ENCODE results near the gene UGCG.
"Not testable (repeated sequence)": the region's sequence is repeated elsewhere in the genome, so short reads cannot be mapped to it uniquely, and the experiment has no call there.

Gene UGCG

DNA sequence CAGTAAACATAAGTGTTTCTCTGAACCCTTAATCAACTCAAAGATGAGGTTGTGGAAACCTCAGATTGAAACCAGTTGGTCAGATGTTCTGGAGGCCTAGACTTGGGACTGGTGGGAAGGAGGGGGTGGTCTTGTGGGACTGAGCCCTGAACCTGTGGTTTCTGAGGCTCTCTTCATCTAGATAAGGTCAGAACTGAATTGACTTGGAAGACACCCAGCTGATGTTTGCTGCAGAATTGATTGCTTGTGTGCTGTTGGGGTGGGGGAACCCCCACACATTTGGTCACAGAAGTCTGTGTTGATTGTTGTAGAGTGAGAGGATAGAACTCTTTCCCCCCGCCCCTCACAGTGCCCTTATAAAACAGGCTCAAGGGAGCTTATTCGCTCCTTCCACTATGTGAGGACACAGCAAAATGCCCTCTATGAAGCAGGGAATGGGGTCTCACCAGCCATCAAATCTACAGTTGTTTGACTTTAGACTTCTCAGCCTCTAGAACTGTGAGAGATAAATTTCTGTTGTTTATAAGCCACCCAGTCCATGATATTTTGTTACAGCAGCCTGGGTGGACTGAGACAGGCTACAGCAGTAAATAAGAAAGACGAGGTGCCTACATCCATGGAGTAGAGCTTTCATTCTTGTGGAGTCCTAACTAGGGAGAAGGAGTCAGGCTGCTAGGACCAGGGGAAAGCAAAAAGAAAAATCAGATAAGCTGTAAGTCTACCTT is 25.7 kb upstream of the UGCG start:
- H3K27ac ChIP-seq (ENCODE audit: insufficient read depth, low read length, poor library complexity, severe bottlenecking): no peak overlapping the region
- H3K9me3 ChIP-seq (ENCODE audit: control insufficient read depth, low read length): no peaks in the 10 kb centered on the region
- no peaks in the 10 kb centered on the region for H3K36me3 ChIP-seq (ENCODE audit: control insufficient read depth, insufficient read depth, low read length)
- H3K27me3 ChIP-seq (replicated peaks; ENCODE audit: control insufficient read depth, insufficient read depth, low read length, poor library complexity, severe bottlenecking): no peaks in the 10 kb centered on the region
- DNase-seq: no peak
- H3K4me3 ChIP-seq (ENCODE audit: insufficient read depth, low read depth, low read length, poor library complexity, severe bottlenecking): no peak overlapping the region
- H3K4me1 ChIP-seq (ENCODE audit: control insufficient read depth, insufficient read depth, low read length, poor library complexity, severe bottlenecking): no peaks in the 10 kb centered on the region

GRCh38 chr9:111871499-111871855 is 25.1 kb upstream of the UGCG start:
- H3K27ac ChIP-seq (ENCODE audit: insufficient read depth, low read length, poor library complexity, severe bottlenecking): no peak overlapping the region
- no peaks in the 10 kb centered on the region for H3K9me3 ChIP-seq (ENCODE audit: control insufficient read depth, low read length)
- H3K4me3 ChIP-seq (ENCODE audit: insufficient read depth, low read depth, low read length, poor library complexity, severe bottlenecking): no peak overlapping the region
- no peaks in the 10 kb centered on the region for H3K4me1 ChIP-seq (ENCODE audit: control insufficient read depth, insufficient read depth, low read length, poor library complexity, severe bottlenecking)
- DNase-seq: no peak
- no peaks in the 10 kb centered on the region for H3K27me3 ChIP-seq (replicated peaks; ENCODE audit: control insufficient read depth, insufficient read depth, low read length, poor library complexity, severe bottlenecking)
- H3K36me3 ChIP-seq (ENCODE audit: control insufficient read depth, insufficient read depth, low read length): no peaks in the 10 kb centered on the region

DNA sequence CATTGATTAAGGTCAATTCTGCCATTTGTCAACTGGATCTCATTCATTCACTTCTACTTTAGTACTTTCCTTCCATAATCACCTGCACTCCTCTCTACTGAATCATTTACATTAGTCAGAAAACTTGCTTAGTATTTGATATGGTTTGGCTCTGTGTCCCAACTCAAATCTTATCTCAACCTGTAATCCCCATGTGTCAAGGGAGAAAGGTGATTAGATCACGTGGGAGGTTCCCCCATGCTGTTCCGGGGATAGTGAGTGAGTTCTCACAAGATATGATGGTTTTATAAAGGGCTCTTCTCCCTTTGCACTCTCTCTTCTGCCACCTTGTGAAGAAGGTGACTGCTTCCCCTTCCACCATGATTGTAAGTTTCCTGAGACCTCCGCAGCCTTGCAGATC is 23.7 kb upstream of the UGCG start:
- no peaks in the 10 kb centered on the region for H3K27me3 ChIP-seq (replicated peaks; ENCODE audit: control insufficient read depth, insufficient read depth, low read length, poor library complexity, severe bottlenecking)
- DNase-seq: no peak
- H3K9me3 ChIP-seq (ENCODE audit: control insufficient read depth, low read length): no peaks in the 10 kb centered on the region
- H3K4me3 ChIP-seq (ENCODE audit: insufficient read depth, low read depth, low read length, poor library complexity, severe bottlenecking): no peak overlapping the region
- no peaks in the 10 kb centered on the region for H3K36me3 ChIP-seq (ENCODE audit: control insufficient read depth, insufficient read depth, low read length)
- H3K4me1 ChIP-seq (ENCODE audit: control insufficient read depth, insufficient read depth, low read length, poor library complexity, severe bottlenecking): no peaks in the 10 kb centered on the region
- no peak overlapping the region for H3K27ac ChIP-seq (ENCODE audit: insufficient read depth, low read length, poor library complexity, severe bottlenecking)

- Histone ChIP-seq H3K36me3 (ENCODE audit: control insufficient read depth, insufficient read depth, low read length) (no peaks in the 10 kb centered on the region), H3K4me3 (ENCODE audit: insufficient read depth, low read depth, low read length, poor library complexity, severe bottlenecking) (no peak overlapping the region), H3K27me3 (replicated peaks; ENCODE audit: control insufficient read depth, insufficient read depth, low read length, poor library complexity, severe bottlenecking) (no peaks in the 10 kb centered on the region), H3K27ac (ENCODE audit: insufficient read depth, low read length, poor library complexity, severe bottlenecking) (no peak overlapping the region), H3K4me1 (ENCODE audit: control insufficient read depth, insufficient read depth, low read length, poor library complexity, severe bottlenecking) (no peaks in the 10 kb centered on the region), H3K9me3 (ENCODE audit: control insufficient read depth, low read length) (no peaks in the 10 kb centered on the region)
- no peak for DNase-seq
Observed at GRCh38 chr9:111873901-111874300, 22.7 kb upstream of the UGCG start.

DNA sequence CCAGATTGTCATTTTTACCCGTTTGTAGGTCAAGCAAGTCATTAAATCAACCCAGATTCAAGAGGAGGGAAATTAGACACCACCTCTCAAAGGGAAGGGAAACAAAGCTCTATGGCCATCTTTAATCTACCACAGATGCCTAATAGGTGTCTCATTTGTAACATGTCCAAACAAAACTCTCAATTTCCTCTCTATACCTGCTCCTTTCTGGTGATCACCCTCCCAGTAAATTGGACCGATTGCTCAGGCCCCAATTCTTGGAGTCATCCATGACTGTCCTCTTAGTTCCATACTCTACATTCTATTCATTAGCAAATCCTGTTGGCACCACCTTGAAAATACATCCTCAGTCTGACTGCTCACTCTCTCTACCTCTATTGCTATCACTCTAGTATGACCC is 22.1 kb upstream of the UGCG start:
- Histone ChIP-seq H3K4me1 (ENCODE audit: control insufficient read depth, insufficient read depth, low read length, poor library complexity, severe bottlenecking) (no peaks in the 10 kb centered on the region), H3K36me3 (ENCODE audit: control insufficient read depth, insufficient read depth, low read length) (no peaks in the 10 kb centered on the region), H3K9me3 (ENCODE audit: control insufficient read depth, low read length) (no peaks in the 10 kb centered on the region), H3K27ac (ENCODE audit: insufficient read depth, low read length, poor library complexity, severe bottlenecking) (no peak overlapping the region), H3K4me3 (ENCODE audit: insufficient read depth, low read depth, low read length, poor library complexity, severe bottlenecking) (no peak overlapping the region), H3K27me3 (replicated peaks; ENCODE audit: control insufficient read depth, insufficient read depth, low read length, poor library complexity, severe bottlenecking) (no peaks in the 10 kb centered on the region)
- DNase-seq: no peak

GRCh38 chr9:111875291-111875690 is 21.3 kb upstream of the UGCG start:
- not testable (repeated sequence) for H3K9me3 ChIP-seq (ENCODE audit: control insufficient read depth, low read length); H3K27ac ChIP-seq (ENCODE audit: insufficient read depth, low read length, poor library complexity, severe bottlenecking); DNase-seq; H3K27me3 ChIP-seq (replicated peaks; ENCODE audit: control insufficient read depth, insufficient read depth, low read length, poor library complexity, severe bottlenecking); H3K36me3 ChIP-seq (ENCODE audit: control insufficient read depth, insufficient read depth, low read length); H3K4me1 ChIP-seq (ENCODE audit: control insufficient read depth, insufficient read depth, low read length, poor library complexity, severe bottlenecking); H3K4me3 ChIP-seq (ENCODE audit: insufficient read depth, low read depth, low read length, poor library complexity, severe bottlenecking)

DNA sequence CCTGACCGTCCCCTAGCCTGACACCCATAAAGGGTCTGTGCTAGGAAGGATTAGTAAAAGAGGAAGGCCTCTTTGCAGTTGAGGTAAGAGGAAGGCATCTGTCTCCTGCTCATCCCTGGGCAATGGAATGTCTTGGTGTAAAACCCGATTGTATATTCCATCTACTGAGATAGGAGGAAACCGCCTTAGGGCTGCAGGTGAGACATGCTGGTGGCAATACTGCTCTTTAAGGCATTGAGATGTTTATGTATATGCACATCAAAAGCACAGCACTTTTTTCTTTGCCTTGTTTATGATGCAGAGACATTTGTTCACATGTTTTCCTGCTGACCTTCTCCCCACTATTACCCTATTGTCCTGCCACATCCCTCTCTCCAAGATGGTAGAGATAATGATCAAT is 20.9 kb upstream of the UGCG start:
- not testable (repeated sequence) for H3K36me3 ChIP-seq (ENCODE audit: control insufficient read depth, insufficient read depth, low read length); H3K4me3 ChIP-seq (ENCODE audit: insufficient read depth, low read depth, low read length, poor library complexity, severe bottlenecking); H3K27me3 ChIP-seq (replicated peaks; ENCODE audit: control insufficient read depth, insufficient read depth, low read length, poor library complexity, severe bottlenecking); H3K4me1 ChIP-seq (ENCODE audit: control insufficient read depth, insufficient read depth, low read length, poor library complexity, severe bottlenecking); DNase-seq; H3K27ac ChIP-seq (ENCODE audit: insufficient read depth, low read length, poor library complexity, severe bottlenecking); H3K9me3 ChIP-seq (ENCODE audit: control insufficient read depth, low read length)

DNA sequence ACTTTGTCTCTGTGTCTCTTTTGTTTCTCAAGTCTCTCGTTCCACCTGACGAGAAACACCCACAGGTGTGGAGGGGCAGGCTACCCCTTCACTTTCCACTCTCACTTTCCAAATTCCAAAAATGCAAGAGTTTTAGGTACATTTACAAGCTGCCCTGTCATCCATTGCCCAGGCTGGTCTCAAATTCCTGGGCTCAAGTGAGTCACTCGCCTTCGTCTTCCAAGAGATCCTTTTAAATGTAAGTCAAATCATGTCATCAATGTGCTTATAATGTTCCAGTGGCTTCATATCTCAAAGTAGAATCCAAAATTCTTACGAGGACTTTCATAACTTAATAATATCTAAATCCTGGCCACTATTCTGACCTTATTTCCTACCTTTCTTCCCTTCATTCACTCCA is 20.4 kb upstream of the UGCG start:
- no peak overlapping the region for H3K4me3 ChIP-seq (ENCODE audit: insufficient read depth, low read depth, low read length, poor library complexity, severe bottlenecking)
- no peaks in the 10 kb centered on the region for H3K9me3 ChIP-seq (ENCODE audit: control insufficient read depth, low read length)
- no peak overlapping the region for H3K27ac ChIP-seq (ENCODE audit: insufficient read depth, low read length, poor library complexity, severe bottlenecking)
- no peaks in the 10 kb centered on the region for H3K36me3 ChIP-seq (ENCODE audit: control insufficient read depth, insufficient read depth, low read length)
- no peak for DNase-seq
- no peaks in the 10 kb centered on the region for H3K4me1 ChIP-seq (ENCODE audit: control insufficient read depth, insufficient read depth, low read length, poor library complexity, severe bottlenecking)
- H3K27me3 ChIP-seq (replicated peaks; ENCODE audit: control insufficient read depth, insufficient read depth, low read length, poor library complexity, severe bottlenecking): no peaks in the 10 kb centered on the region

DNA sequence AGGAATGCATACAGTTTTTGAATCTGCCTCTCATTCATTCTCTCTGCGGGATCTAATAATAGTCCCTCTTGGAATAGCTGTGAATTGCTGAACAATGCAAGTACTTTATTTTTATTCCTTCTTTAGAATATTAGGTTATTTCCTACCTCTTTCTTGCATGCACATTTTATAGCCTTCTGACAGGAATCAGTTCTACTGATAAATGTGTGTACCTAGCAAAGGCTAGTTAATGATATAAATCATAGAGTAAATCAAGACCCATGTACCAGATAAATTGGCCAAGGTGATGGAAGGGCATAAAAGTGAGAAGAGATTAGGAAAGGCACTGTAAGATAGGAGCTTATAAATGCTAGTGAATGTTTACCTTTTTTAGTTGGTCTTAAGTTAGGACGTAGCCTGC is 19.2 kb upstream of the UGCG start:
- Histone ChIP-seq H3K4me3 (ENCODE audit: insufficient read depth, low read depth, low read length, poor library complexity, severe bottlenecking) (no peak overlapping the region), H3K36me3 (ENCODE audit: control insufficient read depth, insufficient read depth, low read length) (no peaks in the 10 kb centered on the region), H3K27ac (ENCODE audit: insufficient read depth, low read length, poor library complexity, severe bottlenecking) (no peak overlapping the region), H3K27me3 (replicated peaks; ENCODE audit: control insufficient read depth, insufficient read depth, low read length, poor library complexity, severe bottlenecking) (no peaks in the 10 kb centered on the region), H3K4me1 (ENCODE audit: control insufficient read depth, insufficient read depth, low read length, poor library complexity, severe bottlenecking) (no peaks in the 10 kb centered on the region), H3K9me3 (ENCODE audit: control insufficient read depth, low read length) (no peaks in the 10 kb centered on the region)
- DNase-seq: no peak

- no peaks in the 10 kb centered on the region for H3K36me3 ChIP-seq (ENCODE audit: control insufficient read depth, insufficient read depth, low read length)
Observed at GRCh38 chr9:111878946-111879345, 17.7 kb upstream of the UGCG start.

More at GRCh38 chr9:111878946-111879345, 17.7 kb upstream of the UGCG start:
- H3K27ac ChIP-seq (ENCODE audit: insufficient read depth, low read length, poor library complexity, severe bottlenecking): no peak overlapping the region
- no peaks in the 10 kb centered on the region for H3K27me3 ChIP-seq (replicated peaks; ENCODE audit: control insufficient read depth, insufficient read depth, low read length, poor library complexity, severe bottlenecking)
- no peaks in the 10 kb centered on the region for H3K4me1 ChIP-seq (ENCODE audit: control insufficient read depth, insufficient read depth, low read length, poor library complexity, severe bottlenecking)
- no peak overlapping the region for H3K4me3 ChIP-seq (ENCODE audit: insufficient read depth, low read depth, low read length, poor library complexity, severe bottlenecking)
- no peaks in the 10 kb centered on the region for H3K9me3 ChIP-seq (ENCODE audit: control insufficient read depth, low read length)
- DNase-seq: no peak
